OCI-M1 (cell line): Measurements from ENCODE around the gene CPVL.

ENCODE experiments used
- DNase-seq: peaks from one replicate; lab custom pipeline; 2025; lab: John Stamatoyannopoulos, UW

Gene CPVL

DNA sequence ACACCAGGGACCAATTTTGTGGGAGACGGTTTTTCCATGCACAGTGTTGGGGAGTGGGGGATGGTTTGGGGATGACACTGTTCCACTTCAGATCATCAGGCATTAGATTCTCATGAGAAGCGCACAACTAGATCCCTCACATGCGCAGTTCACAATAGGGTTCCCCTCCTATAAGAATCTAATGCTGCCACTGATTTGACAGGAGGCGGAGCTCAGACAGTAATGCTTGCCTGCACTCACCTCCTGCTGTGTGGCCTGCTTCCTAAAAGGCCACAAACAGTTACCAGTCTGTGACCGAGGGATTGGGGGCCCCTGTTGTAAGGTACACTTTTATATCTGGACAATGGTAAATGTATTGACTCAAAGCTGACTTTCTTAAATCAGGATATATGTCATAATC lies 142.6 kb downstream of the CPVL start:
- DNase-seq = no peak

- no peak for DNase-seq
These were observed 145.6 kb downstream of the CPVL start for GRCh38 chr7:29000717-29001076.

DNA sequence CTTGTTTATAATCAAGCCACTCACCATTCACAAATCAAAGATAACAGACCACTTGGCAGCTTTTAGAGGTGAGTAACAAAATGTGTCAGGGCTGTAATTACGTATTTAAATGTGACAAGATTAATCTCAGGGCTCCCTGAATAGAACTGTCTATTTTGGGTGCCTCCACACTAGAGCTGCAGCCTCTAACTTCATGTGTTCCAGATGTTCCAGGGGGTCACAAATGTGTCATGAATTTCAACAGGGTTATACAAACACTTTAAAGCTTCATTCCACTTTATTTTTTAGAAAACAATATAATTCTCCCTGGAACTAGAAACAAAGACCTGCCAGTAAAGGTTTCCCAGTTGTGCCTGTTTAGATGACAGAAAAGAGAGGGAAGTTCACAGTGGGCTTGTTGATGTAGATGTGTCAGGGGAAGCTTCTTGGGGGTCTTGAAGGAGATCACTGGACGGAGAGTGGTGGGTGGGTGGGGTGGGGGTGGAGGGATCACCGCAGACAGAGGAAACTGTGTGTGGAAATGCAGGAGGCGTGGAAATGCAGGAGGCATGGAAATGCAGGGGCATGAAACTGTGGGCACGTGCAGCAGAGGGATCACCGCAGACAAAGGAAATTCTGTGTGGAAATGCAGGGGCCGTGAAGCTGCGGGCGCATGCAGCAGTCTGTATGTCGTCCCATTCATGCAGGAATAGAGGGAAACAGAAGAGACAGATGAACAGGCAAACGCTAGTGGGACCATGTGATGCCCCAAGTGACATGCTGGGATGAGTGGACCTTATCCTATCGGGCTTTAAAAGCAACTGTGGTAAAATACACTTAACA lies 146.2 kb downstream of the CPVL start:
- DNase-seq = no peak

GRCh38 chr7:28999427-28999826 lies 146.9 kb downstream of the CPVL start:
- DNase-seq = no peak

DNA sequence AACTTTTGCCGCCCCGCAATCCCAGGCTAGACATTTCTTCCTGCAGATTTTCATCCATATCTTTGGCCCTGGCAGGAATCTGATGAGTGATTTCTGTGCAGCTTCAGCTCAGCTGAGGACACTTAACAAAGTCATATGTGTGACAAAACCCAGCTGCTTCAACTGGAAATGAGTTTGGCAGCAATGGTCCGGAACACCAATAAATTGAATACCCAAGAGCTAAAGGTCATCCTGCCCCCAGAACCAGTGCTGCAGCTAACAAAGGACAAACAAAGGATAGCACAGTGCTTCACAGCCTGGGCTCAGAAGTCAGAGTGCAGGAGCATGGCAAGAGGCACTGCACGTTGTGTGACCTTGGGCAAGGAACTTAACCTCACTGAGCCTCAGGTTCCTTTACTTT lies 148.2 kb downstream of the CPVL start:
- DNase-seq = no peak

GRCh38 chr7:28996836-28997235 lies 149.5 kb downstream of the CPVL start:
- DNase-seq = no peak

GRCh38 chr7:28993371-28993770 lies 153.0 kb downstream of the CPVL start:
- DNase-seq = no peak

GRCh38 chr7:28992798-28993197 lies 153.5 kb downstream of the CPVL start:
- no peak for DNase-seq

DNA sequence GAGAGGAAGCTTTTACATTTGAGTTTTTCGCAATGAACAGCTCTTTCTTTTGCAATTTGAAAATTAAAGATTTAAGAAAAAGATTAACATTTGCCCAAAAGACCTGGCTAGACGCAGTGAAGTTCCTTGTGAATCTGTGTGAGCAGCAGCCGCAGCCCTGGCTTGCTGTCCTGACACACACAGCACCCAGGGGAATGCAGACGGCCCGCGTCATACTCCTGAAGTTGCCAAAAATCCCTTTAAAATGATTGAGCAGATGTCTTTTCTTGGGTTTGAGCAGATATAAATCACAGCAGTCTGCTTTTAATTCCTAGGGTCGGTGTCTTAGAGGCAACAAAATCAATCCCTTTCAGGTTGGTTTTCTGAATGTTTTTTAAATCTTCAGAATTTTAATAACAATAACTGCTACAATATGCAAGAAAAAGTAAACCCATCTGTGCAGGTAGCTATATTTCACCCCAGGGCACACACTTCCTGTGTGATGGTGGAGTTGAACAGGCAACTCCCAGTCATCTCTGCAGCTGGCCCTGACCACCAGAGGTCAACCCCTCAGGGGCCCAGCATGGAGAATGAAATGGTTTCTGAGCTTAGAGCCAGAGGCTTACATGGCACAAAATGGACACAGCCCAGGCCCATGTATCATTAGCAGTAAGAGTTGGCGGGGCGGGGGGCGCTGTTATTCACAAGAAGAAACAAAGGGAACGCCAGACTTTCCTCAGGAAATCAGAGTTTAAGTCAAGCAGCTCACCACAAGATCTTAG lies 156.0 kb downstream of the CPVL start:
- DNase-seq = no peak

GRCh38 chr7:28989211-28989980 lies 156.9 kb downstream of the CPVL start:
- DNase-seq = no peak

GRCh38 chr7:28988810-28989209 lies 157.5 kb downstream of the CPVL start:
- DNase-seq = no peak

DNA sequence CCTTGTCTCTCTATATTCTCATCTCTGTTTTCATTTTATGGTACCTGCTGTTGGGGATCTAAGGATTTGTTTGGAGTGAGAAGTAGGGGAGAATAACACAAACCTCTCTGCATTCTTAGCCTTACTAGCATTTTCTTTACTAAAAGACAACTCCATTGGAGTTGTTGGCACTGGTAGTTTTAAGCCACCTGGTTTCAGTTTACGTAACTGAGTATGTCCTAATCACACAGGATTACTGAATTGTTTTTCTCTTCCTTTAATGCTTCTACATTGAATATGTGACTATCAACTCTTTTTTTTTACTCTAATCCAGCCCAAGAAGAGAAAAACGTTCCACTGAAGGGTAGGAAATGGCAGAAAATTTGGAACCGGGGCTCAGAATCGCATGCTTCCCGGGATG lies 158.2 kb downstream of the CPVL start:
- DNase-seq = no peak

- peak; percentile 47 for DNase-seq
These were observed 159.6 kb downstream of the CPVL start for GRCh38 chr7:28986765-28987110.

DNA sequence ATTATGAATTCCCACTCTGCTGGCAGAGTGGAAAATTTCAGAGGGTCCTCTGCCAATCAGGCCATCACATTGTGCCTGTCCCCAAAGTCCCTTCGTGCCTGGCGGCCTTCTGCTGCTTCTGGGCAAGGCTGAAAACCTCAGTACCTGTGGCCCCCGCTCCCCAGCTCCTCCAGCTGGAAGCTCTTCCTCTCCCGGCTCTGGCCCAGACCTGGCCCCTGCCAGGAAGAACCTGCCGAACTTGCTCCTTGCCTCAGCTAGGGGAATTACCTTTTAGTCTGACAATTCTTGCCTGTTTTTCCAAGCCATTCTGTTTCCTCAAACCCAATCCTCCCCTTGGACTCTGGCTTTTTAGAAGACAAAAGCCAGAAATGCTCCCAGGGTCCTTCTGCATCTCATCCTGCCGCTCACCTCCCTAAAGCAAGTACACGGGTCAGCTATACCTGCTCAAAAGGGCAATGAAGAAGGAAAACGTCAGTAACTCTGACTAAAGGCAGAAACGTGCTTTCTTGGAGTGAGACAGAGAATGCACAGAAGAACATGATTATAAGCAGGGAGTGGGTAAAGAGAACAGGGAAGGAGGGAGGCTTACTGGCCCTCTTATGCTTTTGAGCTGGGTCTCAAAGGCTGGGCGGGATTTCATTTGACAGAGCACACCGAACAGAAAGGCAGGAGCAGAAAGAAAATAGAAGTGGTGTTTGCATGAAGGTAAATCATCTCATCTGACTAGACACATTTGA lies 160.1 kb downstream of the CPVL start:
- no peak for DNase-seq

DNA sequence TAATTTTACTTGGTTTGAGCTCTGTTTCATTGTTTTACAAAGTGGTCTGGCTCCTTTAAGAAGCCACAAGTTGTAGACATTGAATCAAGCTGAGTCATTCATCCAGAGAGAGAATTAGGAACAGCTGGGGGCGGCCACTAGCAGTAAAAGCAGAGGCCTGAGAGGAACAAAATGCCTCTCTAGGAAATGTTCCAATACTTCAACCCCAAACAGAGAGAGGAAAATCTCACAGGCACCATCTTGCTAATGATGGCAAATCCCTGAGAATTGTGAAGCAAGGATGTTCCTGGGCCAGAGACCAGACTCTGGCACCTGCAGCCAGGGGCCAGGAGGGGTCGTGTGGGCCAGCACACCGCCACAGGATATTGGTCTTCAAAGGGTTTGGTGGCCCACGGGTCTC lies 161.7 kb downstream of the CPVL start:
- peak; percentile 80 for DNase-seq

DNA sequence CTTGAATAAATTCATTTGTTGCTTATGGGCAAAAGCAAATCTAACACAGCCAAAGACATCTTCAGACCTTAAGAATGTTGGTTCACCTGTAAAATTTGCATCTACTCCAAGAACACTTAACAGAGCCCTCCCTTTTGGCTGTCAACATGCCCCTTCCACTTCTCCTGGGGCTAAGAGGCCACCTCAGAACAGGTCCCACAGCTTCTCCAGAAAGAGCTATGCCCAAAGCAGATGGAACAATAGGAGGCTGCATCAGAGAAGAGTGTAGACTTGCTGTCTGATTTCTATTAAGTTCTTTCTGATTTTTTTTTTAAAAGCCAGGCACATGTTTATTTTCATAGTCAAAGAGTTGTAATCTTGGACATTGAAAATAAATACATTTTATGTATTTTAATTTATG lies 162.1 kb downstream of the CPVL start:
- no peak for DNase-seq

GRCh38 chr7:28983396-28984190 lies 162.7 kb downstream of the CPVL start:
- DNase-seq = no peak

DNA sequence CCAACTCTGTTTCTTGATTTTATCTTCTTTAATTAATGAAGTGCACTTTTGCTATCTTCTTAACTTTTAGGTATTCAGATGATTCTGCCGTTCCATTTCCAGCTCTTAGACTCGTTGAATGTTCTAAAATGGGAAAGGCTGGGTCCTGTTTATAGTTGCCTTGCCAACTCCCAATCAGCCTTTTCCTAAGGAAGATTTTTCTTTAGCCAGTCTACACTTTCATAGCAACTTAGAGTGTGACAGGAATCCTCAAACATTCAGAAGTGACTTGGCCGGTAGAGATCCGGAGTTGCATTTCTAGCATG lies 165.2 kb downstream of the CPVL start:
- no peak for DNase-seq

DNA sequence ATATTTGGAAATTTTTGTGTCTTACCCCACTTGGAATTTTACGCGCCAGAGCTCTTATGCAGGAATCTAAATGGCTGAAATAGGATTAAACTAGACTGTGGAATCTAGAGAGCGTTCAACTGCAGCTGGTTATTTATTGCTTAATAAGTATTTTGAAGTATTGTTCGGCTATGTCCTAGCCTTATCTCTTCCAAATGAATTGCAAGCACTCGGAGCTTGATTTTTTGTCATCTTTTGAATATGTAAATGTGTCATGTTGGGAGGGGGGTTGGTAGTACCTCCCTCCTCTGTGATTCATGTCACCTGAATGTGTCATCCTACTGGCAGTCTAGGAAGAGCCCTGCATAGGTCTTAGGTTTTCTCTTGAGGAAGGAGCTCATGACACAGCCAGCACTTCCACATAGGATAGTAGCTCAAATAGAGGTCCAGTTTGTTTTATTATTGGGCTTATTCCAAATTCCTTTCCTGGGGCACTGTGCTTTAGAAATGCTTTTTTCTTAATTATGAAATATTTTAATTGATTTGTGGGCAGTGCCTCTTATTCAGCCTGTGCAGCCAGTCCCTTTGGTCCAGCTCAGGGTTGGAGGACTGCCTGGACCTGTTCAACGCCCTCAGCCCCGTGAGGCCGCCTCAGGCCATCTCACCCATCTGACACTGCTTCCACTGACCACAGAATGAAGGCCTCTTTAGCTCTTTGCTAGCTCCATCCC lies 165.7 kb downstream of the CPVL start:
- DNase-seq = no peak

- DNase-seq = no peak
These were observed 166.6 kb downstream of the CPVL start for GRCh38 chr7:28979776-28980175.

DNA sequence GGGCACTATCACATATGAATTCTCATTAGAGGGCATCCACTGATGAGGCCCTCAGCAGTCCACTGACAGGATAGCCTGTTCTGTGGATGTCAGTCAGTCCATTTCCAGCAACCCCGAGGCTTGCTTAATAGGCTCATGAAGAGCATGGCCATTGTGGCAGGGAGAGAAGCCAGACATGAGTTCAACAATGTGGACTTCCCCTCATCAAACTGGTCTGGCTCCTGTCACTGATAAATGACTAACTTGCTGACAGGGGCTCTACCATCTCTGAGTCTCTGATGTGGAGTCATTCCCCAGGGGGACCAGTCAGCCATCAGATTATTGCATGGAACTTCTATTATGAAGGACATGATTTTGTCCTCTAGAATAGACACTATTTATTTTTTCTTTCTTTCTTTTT lies 168.5 kb downstream of the CPVL start:
- no peak for DNase-seq
